LNCaP clone FGC (cell line): Measurements from ENCODE around the gene H2BK1.

Source experiments
- DNase-seq: peaks from one replicate; pipeline ENCODE4 v3.0.0-alpha.2; 2011; ENCODE audit warnings: low read depth
- H3K4me3 ChIP-seq: 2 replicates; pipeline ENCODE4 v1.5.1; 2011; ENCODE audit warnings: mild to moderate bottlenecking, low read depth, low read length, control low read depth
- CTCF ChIP-seq: IDR thresholded peaks from 2 replicates; pipeline ENCODE4 v1.5.1; 2012; ENCODE audit warnings: mild to moderate bottlenecking; ENCODE audit not compliant: control insufficient read depth, insufficient read depth; ENCODE audit errors: extremely low read depth

Gene H2BK1

GRCh38 chr7:151223728-151224127, 13.4 kb upstream of the H2BK1 start:
- no peak for TF ChIP-seq CTCF
- no peak overlapping the region for H3K4me3 ChIP-seq
- no peak for DNase-seq

GRCh38 chr7:151218170-151218569, 7.9 kb upstream of the H2BK1 start:
- no peak for DNase-seq
- TF ChIP-seq CTCF = no peak
- no peak overlapping the region for H3K4me3 ChIP-seq

DNA sequence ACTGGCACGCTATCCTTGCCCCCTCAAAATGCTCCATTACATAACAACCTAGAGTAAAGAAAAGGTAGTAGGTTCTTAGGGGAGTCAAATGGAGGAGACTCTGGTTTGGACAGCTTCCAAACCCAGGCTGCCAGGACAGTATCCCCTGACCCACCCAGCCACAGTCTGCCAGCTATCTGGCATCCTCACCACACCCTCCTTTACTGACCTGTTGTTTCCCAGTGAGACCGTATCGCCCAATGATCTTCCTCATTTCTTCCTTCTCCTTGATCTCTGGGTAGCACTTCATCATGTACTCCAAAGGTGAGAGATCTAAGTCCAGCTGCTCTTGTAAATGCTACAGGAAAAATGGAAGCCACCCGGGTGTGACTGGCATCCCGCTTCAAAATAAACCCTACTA, 5.1 kb upstream of the H2BK1 start:
- no peak overlapping the region for H3K4me3 ChIP-seq
- no peak for DNase-seq
- TF ChIP-seq CTCF = no peak

- no peak for DNase-seq
- no peak overlapping the region for H3K4me3 ChIP-seq
- no peak for TF ChIP-seq CTCF
Measured at GRCh38 chr7:151213826-151214225, 3.5 kb upstream of the H2BK1 start.

DNA sequence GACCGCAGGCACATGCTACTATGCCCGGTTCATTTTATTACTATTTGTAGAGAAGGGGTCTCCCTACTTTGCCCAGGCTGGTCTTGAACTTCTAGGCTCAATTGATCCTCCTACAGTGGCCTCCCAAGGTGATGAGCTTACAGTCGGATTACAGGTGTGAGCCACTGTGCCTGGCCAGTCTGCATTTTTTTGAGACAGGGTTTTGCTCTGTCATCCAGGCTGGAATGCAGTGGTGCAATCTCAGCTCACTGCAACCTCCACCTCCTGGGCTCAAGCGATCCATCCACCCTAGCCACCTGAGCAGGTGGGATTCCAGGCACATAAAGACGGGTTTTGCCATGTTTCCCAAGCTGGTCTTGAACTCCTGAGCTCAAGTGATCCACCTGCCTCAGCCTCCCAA, 2.3 kb upstream of the H2BK1 start:
- DNase-seq = no peak
- H3K4me3 ChIP-seq = no peak overlapping the region
- TF ChIP-seq CTCF = no peak

GRCh38 chr7:151211155-151211772, 976 bp upstream of the H2BK1 start:
- no peak for DNase-seq
- no peak for TF ChIP-seq CTCF
- no peak overlapping the region for H3K4me3 ChIP-seq

DNA sequence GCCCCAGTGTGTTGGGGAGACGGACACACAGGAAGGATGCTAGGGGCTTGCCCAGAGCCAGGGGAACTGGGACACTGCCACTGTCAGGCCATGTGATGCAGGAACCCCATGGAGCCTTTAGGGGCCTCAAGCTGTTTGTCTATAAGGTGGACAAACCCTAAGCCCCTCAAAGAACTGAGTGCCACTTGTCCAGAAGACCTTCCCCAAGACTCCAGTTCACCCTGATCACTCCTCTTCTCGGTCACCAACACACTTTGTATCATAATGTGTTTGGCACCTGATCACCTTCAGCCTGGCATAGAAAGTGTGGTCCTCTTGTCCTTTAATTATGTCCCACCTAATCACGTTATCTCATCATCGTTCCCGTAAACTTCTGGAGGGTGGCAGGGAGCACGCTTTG, 700 bp downstream of the H2BK1 start:
- TF ChIP-seq CTCF = no peak
- DNase-seq = no peak
- no peak overlapping the region for H3K4me3 ChIP-seq
